Stimulated activated CD8-positive, alpha-beta memory T cell treated with anti-CD3 and anti-CD28 coated beads, Interleukin-4, amount 100 ng/mL, for 48 hours (primary cell): ENCODE measurements around the gene RASD2.

Experiments
- DNase-seq: peaks from one replicate; pipeline ENCODE4 v3.0.0-alpha.2; 2020

The RASD2 gene

GRCh38 chr22:35587447-35587870, 46.8 kb downstream of the RASD2 start:
- no peak for DNase-seq

- DNase-seq = no peak
Observed at GRCh38 chr22:35587896-35588295, 47.3 kb downstream of the RASD2 start.

- no peak for DNase-seq
Observed at GRCh38 chr22:35589071-35589755, 48.6 kb downstream of the RASD2 start.

- no peak for DNase-seq
Observed at GRCh38 chr22:35589756-35590093, 49.1 kb downstream of the RASD2 start.

GRCh38 chr22:35590634-35591295, 50.1 kb downstream of the RASD2 start:
- no peak for DNase-seq

- DNase-seq = no peak
Observed at GRCh38 chr22:35591714-35592417, 51.2 kb downstream of the RASD2 start.

GRCh38 chr22:35592418-35592967, 51.9 kb downstream of the RASD2 start:
- no peak for DNase-seq

- DNase-seq = no peak
Observed at GRCh38 chr22:35593071-35593890, 52.6 kb downstream of the RASD2 start.

- DNase-seq = no peak
Observed at GRCh38 chr22:35593891-35594470, 53.4 kb downstream of the RASD2 start.

GRCh38 chr22:35594686-35595085, 54.1 kb downstream of the RASD2 start:
- DNase-seq = no peak

- no peak for DNase-seq
Observed at GRCh38 chr22:35596821-35597220, 56.2 kb downstream of the RASD2 start.

GRCh38 chr22:35597692-35598395, 57.2 kb downstream of the RASD2 start:
- no peak for DNase-seq

GRCh38 chr22:35598396-35598710, 57.7 kb downstream of the RASD2 start:
- no peak for DNase-seq

GRCh38 chr22:35599364-35599763, 58.7 kb downstream of the RASD2 start:
- DNase-seq = no peak

GRCh38 chr22:35600476-35600875, 59.8 kb downstream of the RASD2 start:
- DNase-seq = no peak

- no peak for DNase-seq
Observed at GRCh38 chr22:35601013-35601580, 60.5 kb downstream of the RASD2 start.

GRCh38 chr22:35601743-35602615, 61.3 kb downstream of the RASD2 start:
- DNase-seq = no peak
